Glutamatergic neuron (in vitro differentiated cells): ENCODE results near the gene CAV3. TPM values are rescaled to one million over a fixed set of nuclear protein-coding genes. Genes with fewer than 3 reads are reported as not detected.
"Not testable (repeated sequence)": the region's sequence is repeated elsewhere in the genome, so short reads cannot be mapped to it uniquely, and the experiment has no call there.

Experiments
- DNase-seq: peaks from one replicate; pipeline ENCODE4 v3.0.0; 2022
- H3K27ac Mint-ChIP-seq: one replicate; pipeline ENCODE4 v1.8.0; 2020; ENCODE audit warnings: mild to moderate bottlenecking, mixed read lengths, inconsistent platforms; ENCODE audit not compliant: unreplicated experiment
- H3K27me3 Mint-ChIP-seq: one replicate; pipeline ENCODE4 v1.8.0; 2020; ENCODE audit warnings: mild to moderate bottlenecking, moderate library complexity, mixed read lengths, inconsistent platforms; ENCODE audit not compliant: unreplicated experiment
- H3K36me3 Mint-ChIP-seq: one replicate; pipeline ENCODE4 v1.8.0; 2020; ENCODE audit warnings: mild to moderate bottlenecking, mixed read lengths, inconsistent platforms; ENCODE audit not compliant: unreplicated experiment
- H3K4me1 Mint-ChIP-seq: one replicate; pipeline ENCODE4 v1.8.0; 2020; ENCODE audit warnings: mild to moderate bottlenecking, low read depth, mixed read lengths, inconsistent platforms; ENCODE audit not compliant: unreplicated experiment
- H3K4me3 Mint-ChIP-seq: one replicate; pipeline ENCODE4 v1.8.0; 2020; ENCODE audit warnings: mild to moderate bottlenecking, mixed read lengths, inconsistent platforms; ENCODE audit not compliant: unreplicated experiment
- H3K9me3 Mint-ChIP-seq: one replicate; pipeline ENCODE4 v1.8.0; 2020; ENCODE audit warnings: mild to moderate bottlenecking, moderate library complexity, mixed read lengths, inconsistent platforms; ENCODE audit not compliant: unreplicated experiment
- CTCF ChIP-seq: fragments of 200-600 bp; sonication (generic); IDR thresholded peaks from one replicate; pipeline ENCODE4 v1.5.0; 2021; ENCODE audit not compliant: partially characterized antibody, unreplicated experiment
- long read RNA-seq: library from polyadenylated mRNA; unstranded; transcript quantifications from one replicate; pipeline ENCODE4 v2.0.0, GENCODE V29; 2020; ENCODE audit not compliant: unreplicated experiment
- total RNA-seq: library from RNA; stranded (reverse); fragmentation: NEBNext Ultra II Directional; extraction: Animal tissue kit (Norgen Biotek cat#: 25700); gene quantifications from one replicate; pipeline ENCODE4 v1.2.1, GENCODE V29; 2021; ENCODE audit not compliant: unreplicated experiment

CAV3 gene
- 0.29 TPM for total RNA-seq
- long read RNA-seq, result 0 reads

GRCh38 chr3:8733332-8734094 lies at the start of gene CAV3:
CAV3 (plus strand) TSS chr3:8733802; CDS start chr3:8733877, 75 bp downstream.
- no peaks in the 10 kb centered on the region for H3K27me3 Mint-ChIP-seq
- no peak within 1 kb of the TSS for H3K4me3 Mint-ChIP-seq
- H3K27ac Mint-ChIP-seq, result no peak within 1 kb of the TSS
- no peak for DNase-seq
- H3K36me3 Mint-ChIP-seq, result no peaks in the 10 kb centered on the region
- no peak for TF ChIP-seq CTCF
- H3K4me1 Mint-ChIP-seq, result peaks cover 7% of the 10 kb centered on the region
- H3K9me3 Mint-ChIP-seq, result no peaks in the 10 kb centered on the region

DNA sequence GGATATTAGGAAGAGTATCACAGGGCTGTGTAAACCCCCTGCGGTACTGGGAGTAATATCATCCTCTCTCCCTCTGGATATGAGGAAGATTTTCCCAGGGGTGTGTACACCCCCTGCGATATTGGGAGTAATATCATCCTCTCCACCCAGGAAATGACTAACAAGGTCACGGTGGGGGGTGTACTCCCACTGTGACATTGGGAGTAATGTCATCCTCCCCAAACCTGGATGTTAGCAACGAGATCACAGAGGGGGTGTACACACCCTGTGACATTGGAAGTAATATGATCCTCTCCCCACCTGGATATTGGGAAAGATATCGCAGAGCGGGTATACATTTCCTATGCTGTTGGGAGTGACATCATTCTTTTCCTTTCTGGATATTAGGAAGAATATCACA lies 48.6 kb upstream of the CAV3 start:
- not testable (repeated sequence) for H3K36me3 Mint-ChIP-seq, H3K27ac Mint-ChIP-seq, H3K4me3 Mint-ChIP-seq, H3K27me3 Mint-ChIP-seq, DNase-seq, H3K9me3 Mint-ChIP-seq, H3K4me1 Mint-ChIP-seq

DNA sequence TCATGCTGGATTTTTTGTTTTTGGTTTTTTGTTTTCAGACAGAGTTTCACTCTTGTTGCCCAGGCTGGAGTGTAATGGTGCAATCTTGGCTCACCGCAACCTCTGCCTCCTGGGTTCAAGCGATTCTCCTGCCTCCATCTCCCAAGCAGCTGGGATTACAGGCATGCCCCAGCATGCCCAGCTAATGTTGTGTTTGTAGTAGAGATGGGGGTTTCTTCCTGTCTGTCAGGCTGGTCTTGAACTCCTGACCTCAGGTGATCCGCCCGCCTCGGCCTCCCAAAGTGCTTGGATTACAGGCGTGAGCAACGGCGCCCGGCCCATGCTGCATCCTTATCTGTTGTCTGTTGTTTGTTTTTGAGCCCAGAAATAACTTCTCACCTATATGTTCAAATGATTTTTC lies 42.3 kb upstream of the CAV3 start:
- H3K27ac Mint-ChIP-seq, H3K4me3 Mint-ChIP-seq, H3K36me3 Mint-ChIP-seq, H3K4me1 Mint-ChIP-seq, H3K9me3 Mint-ChIP-seq, H3K27me3 Mint-ChIP-seq, DNase-seq: not testable (repeated sequence)

DNA sequence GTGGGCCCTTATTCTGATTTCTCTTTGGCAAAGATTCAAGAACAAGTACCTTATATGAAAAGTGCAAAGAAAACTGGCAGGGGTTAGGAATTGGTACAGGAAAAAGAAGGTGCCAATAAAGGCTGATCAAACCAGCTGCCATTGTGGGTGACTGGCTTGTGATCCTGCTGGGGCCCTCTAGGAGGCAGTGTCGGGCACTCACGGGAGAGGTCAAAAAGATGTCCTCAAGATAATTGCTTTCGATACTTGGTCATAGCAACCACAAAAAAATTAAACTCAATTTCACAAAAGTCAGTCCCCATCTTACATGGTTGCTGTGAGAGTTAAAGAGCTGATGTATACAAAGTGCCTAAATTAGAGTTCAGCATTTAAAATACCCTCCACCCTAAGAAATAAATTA lies 31.0 kb upstream of the CAV3 start:
- no peak for DNase-seq
- Mint-ChIP-seq H3K9me3 (peaks cover 8% of the 10 kb centered on the region), H3K27me3 (peaks cover 2% of the 10 kb centered on the region), H3K4me3 (no peak overlapping the region), H3K4me1 (peaks cover 4% of the 10 kb centered on the region), H3K36me3 (peaks cover 25% of the 10 kb centered on the region), H3K27ac (no peak overlapping the region)
- TF ChIP-seq CTCF, result peak; percentile 27

DNA sequence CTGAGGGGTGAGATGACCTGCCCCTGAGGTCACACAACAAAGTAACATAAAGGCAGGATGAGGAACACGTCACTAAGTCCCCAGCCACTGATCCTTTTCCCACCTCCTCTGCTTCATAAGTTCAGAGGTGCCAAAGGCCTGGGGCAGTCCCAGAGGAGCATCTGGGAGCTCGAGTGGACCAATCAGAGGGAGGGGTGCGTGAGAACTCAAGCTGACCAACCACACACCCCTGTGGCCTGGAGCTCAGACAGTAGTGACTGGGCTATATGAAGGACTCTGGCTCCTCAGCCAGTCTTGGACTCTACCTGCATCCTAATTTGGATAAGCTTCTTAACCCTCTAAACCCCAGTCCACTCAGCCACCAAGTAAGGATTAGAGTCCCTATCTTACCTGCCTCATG lies 28.0 kb upstream of the CAV3 start:
- peaks cover 25% of the 10 kb centered on the region for H3K36me3 Mint-ChIP-seq
- peaks cover 9% of the 10 kb centered on the region for H3K27me3 Mint-ChIP-seq
- DNase-seq, result no peak
- no peak for TF ChIP-seq CTCF
- H3K4me1 Mint-ChIP-seq, result peaks cover 23% of the 10 kb centered on the region
- H3K4me3 Mint-ChIP-seq, result no peak overlapping the region
- H3K27ac Mint-ChIP-seq, result no peak overlapping the region
- H3K9me3 Mint-ChIP-seq, result peaks cover 20% of the 10 kb centered on the region

GRCh38 chr3:8709287-8709686 lies 24.3 kb upstream of the CAV3 start:
- Mint-ChIP-seq H3K9me3 (peaks cover 21% of the 10 kb centered on the region), H3K4me3 (peak overlapping the region; percentile 47), H3K4me1 (peaks cover 39% of the 10 kb centered on the region), H3K36me3 (peaks cover 18% of the 10 kb centered on the region), H3K27me3 (peaks cover 7% of the 10 kb centered on the region), H3K27ac (peak overlapping the region; percentile 93)
- no peak for DNase-seq
- no peak for TF ChIP-seq CTCF
